Measurements from ENCODE around the gene CUBN.

GRCh38 chr10:16787361-16787791, 342.2 kb downstream of the CUBN start:
- no peak for TF ChIP-seq POLR2AphosphoS5 (IDR thresholded peaks at IDR 0.05; ENCODE audit: borderline replicate concordance, low read depth, low read length)
- TF ChIP-seq EZH2 (IDR thresholded peaks at IDR 0.05): no peak

Data from SK-N-MC (cell line).